Esophagus muscularis mucosa (tissue), 4 donors: ENCODE results near the gene PPFIA4. TPM values are rescaled to one million over a fixed set of nuclear protein-coding genes. Genes with fewer than 3 reads are reported as not detected.

Experiments
- DNase-seq: peaks from one replicate; pipeline ENCODE4 v3.0.0-alpha.2; 2017; ENCODE audit errors: extremely low spot score
- H3K27ac ChIP-seq, 4 donors: fragments of 200-600 bp; sonication (generic); replicated peaks in 1 of 4; 1 replicate in 3 of 4; 2 replicates in 1 of 4; pipeline ENCODE4 v1.5.1; 2016 to 2019; ENCODE audit warnings: mild to moderate bottlenecking in 1 of 4
- H3K27me3 ChIP-seq, 4 donors: fragments of 200-600 bp; sonication (generic); one replicate each; pipeline versions ENCODE4 v1.5.1 to v1.6.0; 2016 to 2019
- H3K36me3 ChIP-seq, 4 donors: fragments of 200-600 bp; sonication (generic); one replicate each; pipeline ENCODE4 v1.5.1; 2016 to 2019
- H3K4me1 ChIP-seq, 4 donors: fragments of 200-600 bp; sonication (generic); one replicate each; pipeline ENCODE4 v1.5.1; 2016 to 2019
- H3K4me3 ChIP-seq, 4 donors: fragments of 200-600 bp; sonication (generic); 1 replicate in 2 of 4; 2 replicates in 2 of 4; pipeline ENCODE4 v1.5.1; 2016 to 2019; ENCODE audit warnings: mild to moderate bottlenecking in 4 of 4, moderate library complexity in 1 of 4
- H3K9me3 ChIP-seq, 4 donors: fragments of 200-600 bp; sonication (generic); 1 replicate in 3 of 4; 2 replicates in 1 of 4; pipeline ENCODE4 v1.5.1; 2016 to 2019
- CTCF ChIP-seq, 3 experiments: fragments of 200-600 bp in 2 of 3; fragments of 450-650 bp in 1 of 3; sonication (generic) in 2 of 3; IDR thresholded peaks; one replicate each; pipeline ENCODE4 v1.5.1; 2017 to 2019; ENCODE audit warnings: antibody characterized with exemption in 3 of 3, mild to moderate bottlenecking in 2 of 3, moderate library complexity in 1 of 3
- EP300 ChIP-seq: sonication (generic); formaldehyde crosslinking; IDR thresholded peaks from one replicate; pipeline ENCODE4 v1.6.1; 2017; ENCODE audit warnings: antibody characterized with exemption
- POLR2A ChIP-seq: fragments of 450-650 bp; IDR thresholded peaks from one replicate; pipeline ENCODE4 v1.6.1; 2017; ENCODE audit warnings: antibody characterized with exemption, moderate library complexity, mild to moderate bottlenecking, low read depth
- POLR2AphosphoS5 ChIP-seq, 2 donors: sonication (generic); formaldehyde crosslinking; IDR thresholded peaks; one replicate each; pipeline ENCODE4 v1.6.1; 2017; ENCODE audit warnings: antibody characterized with exemption in 2 of 2
- WGBS: methylation state at CpG from one replicate; pipeline ENCODE4 v1.1.5; 2018; 5-methylcytosine and 5-hydroxymethylcytosine counted together
- intact Hi-C: fragments of 100-400 bp; cut with DNase I; formaldehyde crosslinking; loops from one replicate; pipeline ENCODE4 v1.15.1; 2023
- total RNA-seq, 4 donors: library from RNA; depleted of rRNA; stranded (reverse); fragments of >200 nt; gene quantifications; one replicate each; pipeline versions ENCODE4 v1.1.0 to v1.2.1, GENCODE V29; 2016

The PPFIA4 gene
- total RNA-seq, 4 donors from 2014 or later, result 0.42 to 1.6 (median 1.1) TPM

DNA sequence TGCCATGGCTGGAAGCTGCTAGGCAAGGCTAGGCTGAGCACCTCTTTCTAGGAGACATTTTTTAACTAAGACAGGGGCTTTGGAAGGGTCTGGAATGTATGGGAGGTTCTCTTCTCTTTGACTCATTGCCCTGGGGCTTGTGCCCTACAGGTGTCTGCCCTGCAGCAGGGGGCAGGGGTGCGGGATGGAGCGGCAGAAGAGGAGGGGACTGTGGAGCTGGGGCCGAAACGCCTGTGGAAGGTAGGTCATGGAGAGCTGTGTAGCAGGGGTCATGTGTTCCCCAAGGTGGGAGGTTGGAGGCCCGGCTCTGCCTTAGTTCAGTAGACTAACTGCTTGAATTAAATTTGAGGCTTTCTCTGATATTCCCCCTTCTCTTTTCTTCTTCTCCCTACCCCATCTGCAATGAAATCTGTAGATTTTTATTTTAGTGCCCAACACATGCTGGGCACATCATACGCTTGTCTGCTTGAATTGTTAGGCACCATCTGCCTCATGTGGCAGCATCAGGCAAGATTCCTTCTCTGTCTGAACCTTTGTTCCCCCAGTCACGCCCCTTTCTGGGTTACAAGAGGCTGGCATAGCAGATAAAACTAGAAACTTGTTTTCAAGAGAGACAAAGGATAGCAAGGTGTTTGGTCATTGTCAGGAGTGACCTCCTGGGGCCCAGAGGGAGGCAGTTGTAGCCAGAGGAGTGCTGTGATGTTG, 18.4 kb downstream of the PPFIA4 start:
- Histone ChIP-seq H3K4me1 (peaks cover 17 to 21% (median 18%) of the 10 kb centered on the region in 4 donors), H3K4me3 (no peak overlapping the region), H3K9me3 (no peaks in the 10 kb centered on the region), H3K36me3 (peaks cover 0 to 3% (median 0%) of the 10 kb centered on the region in 4 donors), H3K27ac (no peak overlapping the region), H3K27me3 (no peaks in the 10 kb centered on the region)
- TF ChIP-seq EP300, result no peak
- TF ChIP-seq POLR2A, result no peak
- no peak for TF ChIP-seq POLR2AphosphoS5 (IDR thresholded peaks at IDR 0.05)
- no peak for TF ChIP-seq CTCF (IDR thresholded peaks at IDR 0.05)
- 84% methylated on average over 7 of the region's 7 CpGs for WGBS
- DNase-seq, result no peak
- intact Hi-C loops, result no loop called here

- no peaks in the 10 kb centered on the region for H3K9me3 ChIP-seq
- no peak for TF ChIP-seq POLR2A
- TF ChIP-seq CTCF (IDR thresholded peaks at IDR 0.05), result no peak
- no peak for TF ChIP-seq POLR2AphosphoS5 (IDR thresholded peaks at IDR 0.05)
- no peak for TF ChIP-seq EP300
- no peak overlapping the region for H3K27ac ChIP-seq
- H3K36me3 ChIP-seq, result peaks cover 0 to 9% (median 0%) of the 10 kb centered on the region in 4 donors
- no peak for DNase-seq
- no peaks in the 10 kb centered on the region for H3K27me3 ChIP-seq
- no peak overlapping the region for H3K4me3 ChIP-seq
- H3K4me1 ChIP-seq, result peaks cover 11 to 21% (median 17%) of the 10 kb centered on the region in 4 donors
- intact Hi-C loops, result no loop called here
- WGBS, result 94% methylated on average over 17 of the region's 17 CpGs
These were observed 19.0 kb downstream of the PPFIA4 start for GRCh38 chr1:203045336-203045735.

DNA sequence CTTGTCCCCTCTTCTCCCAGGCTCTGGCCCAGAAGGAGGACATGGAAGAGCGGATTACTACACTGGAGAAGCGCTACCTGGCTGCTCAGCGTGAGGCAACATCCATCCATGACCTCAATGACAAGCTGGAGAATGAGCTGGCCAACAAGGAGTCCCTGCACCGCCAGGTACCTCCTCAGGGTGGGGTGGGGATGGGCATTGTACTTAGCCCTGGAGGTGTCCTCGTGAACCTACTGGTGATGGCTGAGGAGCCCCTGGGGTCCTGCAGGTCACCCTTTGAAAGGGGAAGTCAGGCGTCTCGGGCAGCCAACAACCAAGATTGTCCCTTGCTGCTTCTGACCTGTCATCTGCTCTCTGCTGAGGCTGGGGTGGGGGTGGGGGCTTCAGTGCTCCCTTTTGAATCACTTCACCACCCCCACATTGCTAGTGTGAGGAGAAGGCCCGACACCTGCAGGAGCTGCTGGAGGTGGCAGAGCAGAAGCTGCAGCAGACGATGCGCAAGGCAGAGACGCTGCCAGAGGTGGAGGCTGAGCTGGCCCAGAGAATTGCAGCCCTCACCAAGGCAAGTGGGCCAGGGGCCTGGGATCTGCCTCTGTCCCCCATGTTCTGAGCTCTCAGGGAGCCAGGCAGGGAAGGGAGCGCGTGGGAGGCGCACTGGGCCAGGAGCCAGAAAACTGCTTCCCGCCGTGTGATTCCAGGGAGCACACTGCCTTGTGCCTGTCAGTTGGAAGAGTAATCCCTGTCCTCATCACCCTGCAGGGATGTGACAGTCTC, 19.7 kb downstream of the PPFIA4 start:
- H3K27me3 ChIP-seq, result no peaks in the 10 kb centered on the region
- peaks cover 10 to 21% (median 17%) of the 10 kb centered on the region in 4 donors for H3K4me1 ChIP-seq
- TF ChIP-seq POLR2A (no peak), CTCF (IDR thresholded peaks at IDR 0.05) (no peak), EP300 (no peak), POLR2AphosphoS5 (IDR thresholded peaks at IDR 0.05) (no peak)
- WGBS, result 74% methylated on average over 13 of the region's 16 CpGs
- intact Hi-C loops, result no loop called here
- no peak for DNase-seq
- no peak overlapping the region for H3K4me3 ChIP-seq
- H3K36me3 ChIP-seq, result peaks cover 0 to 9% (median 0%) of the 10 kb centered on the region in 4 donors
- H3K27ac ChIP-seq, result no peak overlapping the region
- H3K9me3 ChIP-seq, result no peaks in the 10 kb centered on the region

DNA sequence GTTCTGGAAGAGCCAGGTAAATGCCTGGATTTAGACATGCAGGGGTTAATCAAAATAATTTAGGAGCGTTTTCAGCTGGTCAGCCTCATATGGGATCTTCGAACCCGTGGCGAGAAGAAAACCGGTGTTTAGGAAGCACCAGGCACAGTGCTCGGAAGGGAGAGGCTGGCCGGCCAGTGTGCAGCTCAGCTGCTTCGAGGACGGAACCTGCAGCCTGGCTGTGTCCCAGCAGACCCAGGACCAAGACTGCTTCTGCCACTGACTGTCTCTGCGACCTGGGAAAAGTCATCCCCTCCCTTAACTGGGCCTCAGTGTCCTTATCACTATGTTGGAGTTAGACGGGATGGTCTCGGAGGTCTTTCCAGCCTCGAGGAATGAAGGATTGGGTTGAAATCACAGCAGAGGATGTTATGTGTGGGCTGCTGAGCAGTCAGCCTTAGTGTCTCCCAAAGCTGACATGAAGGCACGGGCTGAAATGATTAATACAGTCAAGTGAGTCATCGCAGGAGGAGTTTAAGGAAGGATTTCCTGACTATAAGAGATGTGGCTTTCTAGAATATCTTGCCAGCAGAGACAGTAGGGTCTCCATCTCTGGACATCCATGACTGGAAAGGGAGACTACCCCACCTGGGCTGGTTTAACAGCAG, 20.8 kb downstream of the PPFIA4 start:
- Histone ChIP-seq H3K27me3 (no peaks in the 10 kb centered on the region), H3K9me3 (no peaks in the 10 kb centered on the region), H3K4me3 (no peak overlapping the region), H3K4me1 (peaks cover 10 to 21% (median 17%) of the 10 kb centered on the region in 4 donors), H3K27ac (peak overlapping the region in 2 of 4 donors; percentile 39 to 60), H3K36me3 (peaks cover 0 to 9% (median 0%) of the 10 kb centered on the region in 4 donors)
- 27% methylated on average over 15 of the region's 15 CpGs for WGBS
- intact Hi-C loops, result no loop called here
- no peak for TF ChIP-seq POLR2A
- TF ChIP-seq POLR2AphosphoS5 (IDR thresholded peaks at IDR 0.05), result peak in 1 of 2 donors; percentile 27
- no peak for DNase-seq

DNA sequence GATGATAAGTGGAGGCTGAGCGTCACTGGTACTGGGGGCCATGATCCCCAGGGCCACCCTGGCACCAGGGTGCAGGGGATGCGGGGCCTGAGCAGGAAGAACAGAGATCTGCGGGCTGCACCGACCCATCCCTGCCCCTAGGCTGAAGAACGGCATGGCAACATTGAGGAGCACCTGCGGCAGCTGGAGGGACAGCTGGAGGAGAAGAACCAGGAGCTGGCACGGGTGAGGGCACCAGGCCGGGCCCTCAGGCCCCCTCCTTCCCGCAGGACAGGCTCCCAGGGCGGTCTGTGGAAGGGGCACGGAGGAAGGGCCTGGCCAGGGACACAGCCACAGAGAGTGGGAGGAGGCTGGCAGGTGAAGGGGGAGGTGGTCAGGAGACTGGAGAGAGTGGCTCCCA, 21.8 kb downstream of the PPFIA4 start:
- Histone ChIP-seq H3K27me3 (no peaks in the 10 kb centered on the region), H3K9me3 (no peaks in the 10 kb centered on the region), H3K36me3 (peaks cover 0 to 9% (median 0%) of the 10 kb centered on the region in 4 donors), H3K4me3 (no peak overlapping the region), H3K4me1 (peaks cover 10 to 21% (median 17%) of the 10 kb centered on the region in 4 donors), H3K27ac (no peak overlapping the region)
- no peak for DNase-seq
- no peak for TF ChIP-seq CTCF (IDR thresholded peaks at IDR 0.05)
- TF ChIP-seq EP300, result no peak
- no peak for TF ChIP-seq POLR2A
- TF ChIP-seq POLR2AphosphoS5 (IDR thresholded peaks at IDR 0.05), result no peak
- intact Hi-C loops, result no loop called here
- 95% methylated on average over 11 of the region's 11 CpGs for WGBS
